ENCODE results near the gene MSMO1.
A peak's percentile ranks its signal among the peaks of the same experiment; 100 is the strongest.
"Not testable (repeated sequence)": the region's sequence is repeated elsewhere in the genome, so short reads cannot be mapped to it uniquely, and the experiment has no call there.

Gene MSMO1

DNA sequence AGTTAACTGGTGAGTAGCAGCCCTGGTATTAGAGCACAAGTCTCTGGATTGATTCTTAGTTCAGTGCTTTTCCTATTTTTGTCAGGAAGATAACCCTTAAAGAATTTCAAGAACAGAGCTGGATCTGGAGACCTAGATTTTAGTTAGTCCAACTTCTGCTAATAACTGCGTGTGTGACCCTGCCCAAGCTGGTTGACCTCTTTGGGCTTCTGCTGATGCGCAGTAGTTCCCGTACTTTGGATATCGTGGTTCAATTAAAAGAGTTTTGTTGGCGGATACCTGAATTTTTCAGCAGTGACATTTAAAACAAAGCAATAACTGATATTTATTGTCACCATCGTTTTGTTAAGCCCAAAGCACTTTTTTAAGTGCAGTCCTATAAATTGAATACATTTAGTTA is 9.3 kb downstream of the MSMO1 start:
- CTCF ChIA-PET, result no interaction called here

DNA sequence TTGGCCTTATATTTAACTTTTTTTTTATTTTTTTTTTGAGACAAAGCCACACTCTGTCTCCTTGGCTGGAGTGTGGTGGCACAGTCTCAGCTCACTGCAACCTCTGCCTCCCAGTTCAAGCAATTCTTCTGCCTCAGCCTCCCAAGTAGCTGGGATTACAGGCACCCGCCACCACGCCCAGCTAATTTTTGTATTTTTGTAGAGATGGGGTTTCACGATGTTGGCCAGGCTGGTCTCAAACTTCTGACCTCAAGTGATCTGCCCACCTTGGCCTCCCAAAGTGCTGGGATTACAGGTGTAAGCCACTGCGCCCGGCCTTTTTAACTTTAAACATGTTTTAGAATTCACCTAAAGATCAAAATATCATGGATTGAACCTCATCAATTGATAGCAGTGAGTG is 14.9 kb downstream of the MSMO1 start:
- H3K27ac ChIP-seq, result peak overlapping the region; percentile 33; the same call in 1 of the 2 replicates
- CTCF ChIA-PET, result interaction anchor here (0.6 to 4.7 kb wide), 4 partner anchors 28 to 215 kb away, joined by 3 to 38 read pairs (median 3); no protein-coding TSS in a partner anchor
- POLR2A ChIA-PET (ENCODE audit: low non-redundant PET); DNase-seq (ENCODE audit: low spot score): not testable (repeated sequence)

More for the DNA sequence above, 9.3 kb downstream of the MSMO1 start:
- POLR2A ChIA-PET (ENCODE audit: low non-redundant PET), result no interaction called here
- DNase-seq (ENCODE audit: low spot score), result no peak
- H3K27ac ChIP-seq, result no peak overlapping the region
- TF ChIP-seq, protein P1, sequence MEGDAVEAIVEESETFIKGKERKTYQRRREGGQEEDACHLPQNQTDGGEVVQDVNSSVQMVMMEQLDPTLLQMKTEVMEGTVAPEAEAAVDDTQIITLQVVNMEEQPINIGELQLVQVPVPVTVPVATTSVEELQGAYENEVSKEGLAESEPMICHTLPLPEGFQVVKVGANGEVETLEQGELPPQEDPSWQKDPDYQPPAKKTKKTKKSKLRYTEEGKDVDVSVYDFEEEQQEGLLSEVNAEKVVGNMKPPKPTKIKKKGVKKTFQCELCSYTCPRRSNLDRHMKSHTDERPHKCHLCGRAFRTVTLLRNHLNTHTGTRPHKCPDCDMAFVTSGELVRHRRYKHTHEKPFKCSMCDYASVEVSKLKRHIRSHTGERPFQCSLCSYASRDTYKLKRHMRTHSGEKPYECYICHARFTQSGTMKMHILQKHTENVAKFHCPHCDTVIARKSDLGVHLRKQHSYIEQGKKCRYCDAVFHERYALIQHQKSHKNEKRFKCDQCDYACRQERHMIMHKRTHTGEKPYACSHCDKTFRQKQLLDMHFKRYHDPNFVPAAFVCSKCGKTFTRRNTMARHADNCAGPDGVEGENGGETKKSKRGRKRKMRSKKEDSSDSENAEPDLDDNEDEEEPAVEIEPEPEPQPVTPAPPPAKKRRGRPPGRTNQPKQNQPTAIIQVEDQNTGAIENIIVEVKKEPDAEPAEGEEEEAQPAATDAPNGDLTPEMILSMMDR (conservative IDR thresholded peaks at IDR 0.05; ENCODE audit: low read depth), result no peak

DNA sequence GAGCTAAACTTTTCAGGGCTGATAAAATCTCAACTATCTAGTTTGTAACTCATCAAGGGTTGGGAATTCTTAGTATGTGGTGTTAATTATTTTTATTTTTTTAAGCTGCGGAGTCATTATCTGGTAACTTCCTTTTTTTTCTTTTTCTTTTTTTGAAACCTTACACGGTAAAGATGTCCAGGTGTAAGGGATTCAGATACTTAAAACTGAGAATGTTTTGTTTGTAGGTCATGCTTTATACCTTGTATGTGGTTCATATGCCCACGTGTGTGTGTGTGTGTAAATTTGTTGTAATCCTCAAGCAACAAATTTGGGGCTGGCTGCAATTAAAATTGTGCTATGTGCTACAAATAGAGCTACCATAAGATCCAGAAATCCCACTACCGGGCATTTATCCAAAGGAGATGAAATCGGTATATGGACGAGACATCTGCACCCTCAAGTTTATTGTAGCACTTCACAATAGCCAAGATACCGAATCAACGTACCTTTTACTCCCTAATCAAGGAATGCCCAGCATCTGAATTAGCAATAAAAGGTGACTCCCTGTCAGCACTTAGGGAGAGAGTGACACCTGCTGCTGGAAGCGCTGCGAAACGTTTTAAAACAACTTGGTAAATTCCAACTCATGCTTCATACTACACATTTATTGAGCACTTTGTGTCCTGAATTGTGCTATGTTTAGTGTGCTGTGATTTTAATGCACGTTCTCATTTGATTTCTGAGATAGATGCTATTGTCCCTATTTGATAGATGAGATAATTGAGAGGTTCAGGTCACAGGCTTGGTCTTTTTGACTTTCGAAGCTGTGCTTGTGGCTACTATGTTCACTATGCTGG is 16.1 kb downstream of the MSMO1 start:
- DNase-seq (ENCODE audit: low spot score), result no peak
- no peak overlapping the region for H3K27ac ChIP-seq
- TF ChIP-seq, protein P1 (conservative IDR thresholded peaks at IDR 0.05; ENCODE audit: low read depth), result peak; percentile 36
- ChIA-PET CTCF (interaction anchor here (0.6 to 4.7 kb wide), 8 partner anchors 10 to 230 kb away, joined by 3 to 38 read pairs (median 4); no protein-coding TSS in a partner anchor), POLR2A (ENCODE audit: low non-redundant PET) (interaction anchor here (0.7 kb wide), 1 partner anchor 118 kb away, joined by 11 read pairs; no protein-coding TSS in a partner anchor)

DNA sequence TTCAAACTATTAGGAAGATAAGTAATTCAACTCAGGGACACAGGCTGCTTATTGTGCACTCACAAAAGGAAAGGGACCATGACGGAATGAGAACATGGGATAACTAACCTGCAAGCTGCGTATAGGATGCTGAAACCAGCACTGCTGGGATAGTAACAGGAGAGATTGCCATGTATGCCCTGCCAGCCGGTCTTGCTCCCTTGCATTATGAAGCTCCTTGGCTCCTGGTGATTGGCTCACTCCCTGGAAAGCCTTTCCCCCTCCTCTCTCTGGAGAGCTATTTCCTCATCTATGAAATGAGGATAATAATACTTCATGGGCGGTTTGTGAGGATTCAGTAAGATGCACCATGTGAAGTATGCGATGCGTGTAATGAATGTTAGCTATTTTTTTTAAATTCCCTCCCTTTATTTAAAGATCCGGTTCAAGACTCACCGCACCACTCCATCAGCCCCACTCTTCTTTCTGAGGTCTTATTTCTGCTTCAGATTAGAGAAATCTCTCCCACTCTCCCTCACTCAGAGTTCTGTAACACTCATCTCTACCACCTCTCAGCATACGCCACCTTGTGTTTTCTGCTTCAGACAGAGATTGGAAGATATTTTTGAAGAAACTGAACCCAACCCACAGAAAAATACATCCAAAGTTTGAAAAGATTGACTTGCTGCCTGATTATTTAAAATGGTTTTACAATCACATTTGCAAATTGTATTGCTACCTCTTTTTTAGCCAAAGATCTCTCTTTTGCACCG is 18.4 kb downstream of the MSMO1 start:
- TF ChIP-seq, protein P1 (conservative IDR thresholded peaks at IDR 0.05; ENCODE audit: low read depth), result no peak
- ChIA-PET POLR2A (ENCODE audit: low non-redundant PET) (no interaction called here), CTCF (interaction anchor here (4.7 kb wide), 1 partner anchor 214 kb away, joined by 38 read pairs; no protein-coding TSS in a partner anchor)
- DNase-seq (ENCODE audit: low spot score), result no peak
- H3K27ac ChIP-seq, result no peak overlapping the region

DNA sequence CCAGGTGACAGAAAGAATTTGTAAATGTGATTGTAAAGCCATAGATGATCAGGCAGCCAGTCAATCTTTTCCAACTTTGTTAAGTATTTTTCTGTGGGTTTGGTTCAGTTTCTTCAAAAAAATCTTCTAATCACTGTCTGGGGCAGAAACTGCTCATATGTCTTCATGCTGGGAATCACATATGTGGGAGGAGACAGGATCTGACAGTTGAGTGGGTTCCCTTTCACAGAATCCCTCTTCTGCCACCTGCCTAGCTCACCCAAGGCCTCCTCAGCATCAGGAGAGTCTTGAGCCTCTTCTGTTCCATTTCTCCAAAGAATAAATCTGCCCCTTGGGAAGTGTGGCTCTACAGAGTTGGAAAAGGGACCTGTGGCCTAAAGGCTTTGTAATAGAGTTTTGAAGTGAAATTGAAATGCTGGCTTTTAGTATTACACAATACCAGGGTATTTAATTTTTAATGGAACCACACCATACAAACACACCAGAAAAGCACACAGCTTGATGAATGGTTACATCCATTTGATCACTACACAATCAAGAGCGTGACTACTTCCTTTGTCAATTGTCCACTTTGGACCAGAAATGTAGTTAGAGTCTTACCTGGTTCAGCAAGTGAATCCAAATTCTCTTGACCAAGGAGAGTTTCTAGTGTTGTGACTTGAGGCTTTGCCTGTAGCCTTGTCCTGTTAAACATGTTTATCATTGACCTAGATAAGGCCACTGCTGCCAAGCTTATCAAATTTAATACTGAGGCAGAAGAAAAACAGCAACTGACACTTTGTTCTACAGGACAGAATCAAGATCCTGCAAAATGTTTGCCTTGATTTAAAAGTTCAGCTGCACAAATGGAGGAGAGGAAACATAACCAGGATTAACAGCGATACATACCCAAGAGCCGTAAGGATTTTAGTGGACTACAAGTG is 20.4 kb downstream of the MSMO1 start:
- H3K27ac ChIP-seq, result no peak overlapping the region
- TF ChIP-seq, protein P1 (conservative IDR thresholded peaks at IDR 0.05; ENCODE audit: low read depth), result no peak
- DNase-seq (ENCODE audit: low spot score), result no peak
- ChIA-PET POLR2A (ENCODE audit: low non-redundant PET) (no interaction called here), CTCF (interaction anchor here (0.7 kb wide), 1 partner anchor 157 kb away, joined by 3 read pairs; no protein-coding TSS in a partner anchor)

DNA sequence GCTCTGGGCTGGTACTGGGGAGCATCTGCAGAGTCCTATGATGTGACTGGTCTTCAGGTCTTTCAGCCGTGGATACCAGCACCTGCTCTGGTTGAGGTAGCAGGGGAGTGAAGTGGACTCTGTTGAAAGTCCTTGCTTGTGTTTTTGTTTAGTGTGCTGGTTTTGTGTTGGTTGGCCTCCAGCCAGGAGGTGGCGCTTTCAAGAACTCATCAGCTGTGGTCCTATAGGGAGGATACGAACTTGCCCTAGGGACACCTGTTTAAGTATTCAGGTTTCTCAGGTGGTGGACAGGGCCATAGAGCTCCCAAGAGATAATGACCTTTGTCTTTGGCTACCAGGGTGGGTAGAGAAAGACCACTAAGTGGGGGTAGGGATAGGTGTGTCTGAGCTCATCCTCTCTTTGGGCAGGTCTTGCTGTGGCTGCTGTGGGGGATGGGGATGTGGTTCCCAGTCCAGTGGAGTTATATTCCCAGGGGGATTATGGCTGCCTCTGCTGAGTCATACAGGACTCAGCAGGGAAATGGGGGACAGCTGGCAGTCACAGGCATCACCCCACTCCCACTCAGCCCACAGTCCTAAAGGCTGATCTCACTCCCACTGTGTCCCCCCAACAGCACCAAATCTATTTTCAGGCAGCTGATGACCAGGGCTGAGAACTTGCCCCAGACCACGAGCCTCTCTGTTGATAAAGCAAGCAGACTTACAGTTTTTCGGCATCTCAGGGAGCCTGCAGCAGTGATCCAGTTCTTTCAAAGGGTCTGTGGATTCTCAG is 24.1 kb downstream of the MSMO1 start:
- TF ChIP-seq, protein P1 (conservative IDR thresholded peaks at IDR 0.05; ENCODE audit: low read depth), result no peak
- CTCF ChIA-PET, result no interaction called here
- no peak overlapping the region for H3K27ac ChIP-seq
- POLR2A ChIA-PET (ENCODE audit: low non-redundant PET), result no interaction called here
- DNase-seq (ENCODE audit: low spot score), result no peak

All from RWPE1 (cell line).